Activated CD4-positive, alpha-beta T cell treated with anti-CD3 and anti-CD28 coated beads, Interleukin-2, amount 50 U/mL, for 16 hours (primary cell): ENCODE results near the gene HECTD3.
"Not testable (repeated sequence)": the region's sequence is repeated elsewhere in the genome, so short reads cannot be mapped to it uniquely, and the experiment has no call there.

Experiments
- DNase-seq: peaks from one replicate; pipeline ENCODE4 v3.0.0-alpha.2; 2020

The HECTD3 gene

GRCh38 chr1:44985747-44986359, 25.3 kb downstream of the HECTD3 start:
- DNase-seq = no peak

DNA sequence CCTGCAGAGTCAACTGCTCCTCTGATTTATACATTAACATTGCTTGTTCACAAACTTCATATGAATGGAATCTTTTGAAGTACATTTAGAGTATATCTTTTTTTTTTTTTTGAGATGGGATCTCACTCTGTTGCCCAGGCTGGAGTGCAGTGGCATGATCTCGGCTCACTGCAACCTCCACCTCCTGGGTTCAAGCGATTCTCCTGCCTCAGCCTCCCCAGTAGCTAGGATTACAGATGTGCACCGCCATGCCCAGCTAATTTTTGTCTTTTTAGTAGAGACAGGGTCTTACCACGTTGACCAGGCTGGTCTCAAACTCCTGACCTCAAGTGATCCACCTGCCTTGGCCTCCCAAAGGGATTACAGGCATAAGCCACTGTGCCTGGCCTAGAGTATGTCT, 33.8 kb downstream of the HECTD3 start:
- not testable (repeated sequence) for DNase-seq

DNA sequence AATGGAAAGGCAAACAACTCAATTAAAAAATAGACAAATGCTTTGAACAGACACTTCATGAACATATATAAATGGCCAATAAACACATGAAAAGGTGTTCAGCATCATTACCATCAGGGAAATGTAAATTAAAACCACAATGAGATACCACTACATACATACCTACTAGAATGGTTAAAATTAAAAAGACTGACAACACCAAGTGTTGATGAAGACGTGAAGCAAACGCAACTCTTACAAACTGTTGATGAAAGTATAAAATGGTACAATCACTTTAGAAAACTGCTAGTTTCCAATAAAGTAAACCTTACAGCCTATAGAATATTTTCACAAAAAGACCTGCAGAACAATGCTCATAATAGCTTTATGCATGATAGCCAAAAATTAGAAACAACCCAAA, 34.9 kb downstream of the HECTD3 start:
- DNase-seq = no peak

DNA sequence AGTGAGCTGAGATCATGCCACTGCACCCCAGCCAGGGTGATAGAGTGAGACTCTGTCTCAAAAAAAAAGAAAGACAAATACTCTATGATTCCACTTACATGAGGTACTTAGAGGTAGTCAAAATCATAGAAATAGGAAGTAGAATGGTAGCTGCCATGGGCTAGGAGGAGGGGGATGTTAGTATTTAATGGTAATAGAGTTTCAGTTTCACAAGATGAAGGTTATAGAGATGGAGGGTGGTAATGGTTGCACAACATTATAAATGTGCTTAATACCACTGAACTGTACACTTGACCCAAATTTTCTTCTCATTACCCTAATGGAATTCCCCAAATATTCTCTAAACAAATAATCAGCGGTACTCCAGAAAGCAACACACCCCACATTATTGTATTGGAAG, 37.5 kb downstream of the HECTD3 start:
- no peak for DNase-seq

DNA sequence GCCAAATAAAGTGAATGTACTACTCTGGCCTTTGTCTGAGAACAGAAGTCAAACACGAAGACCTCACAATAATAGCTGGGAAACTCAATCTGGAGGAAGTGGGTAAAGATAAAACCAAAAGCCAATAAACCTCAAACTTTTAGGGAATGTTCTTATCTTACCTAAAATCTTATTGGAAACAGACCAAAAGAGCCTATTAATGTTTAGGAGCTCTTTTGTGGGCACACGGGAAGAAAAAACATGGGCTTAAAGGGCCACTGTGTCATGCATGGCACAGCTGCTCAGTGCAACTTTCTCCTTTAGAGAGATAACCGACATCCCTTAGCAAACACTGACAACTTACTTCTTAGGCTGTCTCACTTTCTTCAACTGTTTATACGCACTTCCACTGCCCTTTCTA, 40.8 kb downstream of the HECTD3 start:
- DNase-seq = no peak

DNA sequence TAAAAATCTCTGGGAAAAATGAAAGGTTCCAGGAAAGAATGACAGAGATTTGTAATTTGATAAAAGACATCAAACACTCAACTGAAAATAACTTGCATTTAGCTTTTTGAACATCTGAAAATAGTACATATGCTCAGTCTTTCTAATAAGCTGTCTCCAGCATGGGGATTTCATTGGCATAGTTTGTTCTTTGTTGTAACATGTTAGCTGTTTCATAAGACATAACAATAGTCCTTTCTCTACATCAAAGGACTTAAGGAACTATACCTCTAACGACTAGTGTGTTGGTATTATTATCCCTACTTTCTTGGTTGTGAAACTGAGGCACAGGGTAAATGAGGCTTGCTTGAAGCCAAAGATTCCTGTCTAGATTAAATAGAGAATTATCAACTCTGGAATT, 46.7 kb downstream of the HECTD3 start:
- no peak for DNase-seq

- DNase-seq = no peak
These were observed 48.4 kb downstream of the HECTD3 start for GRCh38 chr1:44962729-44963128.

DNA sequence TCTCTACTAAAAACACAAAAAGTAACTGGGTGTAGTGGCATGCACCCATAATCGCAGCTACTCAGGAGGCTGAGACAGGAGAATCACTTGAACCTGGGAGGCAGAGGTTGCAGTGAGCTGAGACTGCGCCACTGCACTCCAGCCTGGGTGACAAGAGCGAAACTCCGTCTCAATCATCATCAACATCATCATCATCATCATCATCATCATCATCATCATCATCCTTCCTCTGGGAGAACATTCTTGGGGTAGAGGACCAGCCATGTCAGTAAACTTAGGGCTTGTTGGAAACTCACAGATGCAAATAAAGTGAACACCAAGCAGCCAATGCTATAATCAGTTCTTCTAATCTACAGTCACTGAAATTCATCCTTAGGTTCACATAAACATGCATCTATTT, 49.1 kb downstream of the HECTD3 start:
- DNase-seq = not testable (repeated sequence)

- DNase-seq = not testable (repeated sequence)
These were observed 53.6 kb downstream of the HECTD3 start for GRCh38 chr1:44957566-44957965.

- not testable (repeated sequence) for DNase-seq
These were observed 55.0 kb downstream of the HECTD3 start for GRCh38 chr1:44956077-44956476.
